ENCODE measurements around the gene PTTG2. TPM values are rescaled to one million over a fixed set of nuclear protein-coding genes. Genes with fewer than 3 reads are reported as not detected.

The PTTG2 gene
- total RNA-seq, 2 experiments from 2014 or later, result not detected

- TF ChIP-seq CTCF (IDR thresholded peaks at IDR 0.05), result no peak
- ATAC-seq, result no peak
- Mint-ChIP-seq H3K36me3 (ENCODE audit: low read depth) (no peaks in the 10 kb centered on the region), H3K9me3 (no peaks in the 10 kb centered on the region), H3K4me1 (ENCODE audit: low read depth) (peaks cover 24% of the 10 kb centered on the region), H3K4me3 (no peak overlapping the region), H3K27ac (no peak overlapping the region), H3K27me3 (no peaks in the 10 kb centered on the region)
- intact Hi-C loops (cut with micrococcal nuclease), result no loop called here
- POLR2A ChIA-PET, result no interaction called here
- CTCF ChIA-PET, result no interaction called here
- no peak for DNase-seq
Observed at GRCh38 chr4:37964734-37965457, 4.7 kb downstream of the PTTG2 start.

- Mint-ChIP-seq H3K4me3 (no peak overlapping the region), H3K27me3 (no peaks in the 10 kb centered on the region), H3K27ac (no peak overlapping the region), H3K4me1 (ENCODE audit: low read depth) (peaks cover 28% of the 10 kb centered on the region), H3K9me3 (peaks cover under 1% of the 10 kb centered on the region), H3K36me3 (ENCODE audit: low read depth) (no peaks in the 10 kb centered on the region)
- no peak for TF ChIP-seq CTCF (IDR thresholded peaks at IDR 0.05)
- intact Hi-C loops (cut with micrococcal nuclease), result no loop called here
- ChIA-PET CTCF (interaction anchor here (1.0 to 1.7 kb wide), 2 partner anchors 10 to 12 kb away, joined by 3 to 5 read pairs; no protein-coding TSS in a partner anchor), POLR2A (interaction anchor here (0.8 kb wide), 1 partner anchor 139 kb away, joined by 3 read pairs; the partner anchor contains the start of gene PGM2)
- ATAC-seq (no peak), DNase-seq (no peak)
Observed at GRCh38 chr4:37966044-37966443, 5.8 kb downstream of the PTTG2 start.

- Mint-ChIP-seq H3K27me3 (no peaks in the 10 kb centered on the region), H3K4me1 (ENCODE audit: low read depth) (peaks cover 28% of the 10 kb centered on the region), H3K36me3 (ENCODE audit: low read depth) (no peaks in the 10 kb centered on the region), H3K9me3 (peaks cover 2% of the 10 kb centered on the region), H3K4me3 (no peak overlapping the region), H3K27ac (no peak overlapping the region)
- TF ChIP-seq CTCF (IDR thresholded peaks at IDR 0.05), result no peak
- ChIA-PET CTCF (interaction anchor here (0.7 to 1.4 kb wide), 2 partner anchors 9 to 13 kb away, joined by 3 to 4 read pairs; no protein-coding TSS in a partner anchor), POLR2A (interaction anchor here (1.5 kb wide), 1 partner anchor 65 kb away, joined by 3 read pairs; no protein-coding TSS in a partner anchor)
- intact Hi-C loops (cut with micrococcal nuclease), result no loop called here
- DNase-seq (no peak), ATAC-seq (no peak)
Observed at GRCh38 chr4:37967736-37968135, 7.5 kb downstream of the PTTG2 start.

DNA sequence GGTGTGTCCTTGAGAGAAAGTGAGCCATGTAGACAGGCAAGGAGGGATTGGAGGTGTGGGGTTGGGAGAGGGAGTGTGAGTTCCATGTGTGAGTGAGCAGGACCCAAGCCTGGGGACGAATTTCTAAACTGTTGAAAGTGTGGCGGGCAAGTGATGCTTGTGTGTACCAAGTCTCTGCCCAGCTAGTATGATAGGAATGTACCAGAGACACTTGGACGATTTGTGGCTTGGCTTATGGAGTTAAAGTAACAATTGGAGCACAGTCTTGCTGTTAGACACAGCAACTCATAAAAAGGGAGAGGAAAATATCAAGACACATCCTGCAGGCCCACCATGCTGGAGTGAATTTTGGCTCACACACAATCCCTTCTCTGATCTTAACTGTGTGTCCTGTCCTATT is 8.5 kb downstream of the PTTG2 start:
- no peaks in the 10 kb centered on the region for H3K36me3 Mint-ChIP-seq (ENCODE audit: low read depth)
- H3K27me3 Mint-ChIP-seq, result no peaks in the 10 kb centered on the region
- POLR2A ChIA-PET, result interaction anchor here (1.0 kb wide), 1 partner anchor 76 kb away, joined by 4 read pairs; no protein-coding TSS in a partner anchor
- CTCF ChIA-PET, result no interaction called here
- DNase-seq, result no peak
- TF ChIP-seq CTCF (IDR thresholded peaks at IDR 0.05), result no peak
- H3K4me1 Mint-ChIP-seq (ENCODE audit: low read depth), result peaks cover 34% of the 10 kb centered on the region
- H3K9me3 Mint-ChIP-seq, result peaks cover 2% of the 10 kb centered on the region
- H3K4me3 Mint-ChIP-seq, result no peak overlapping the region
- ATAC-seq, result no peak
- no peak overlapping the region for H3K27ac Mint-ChIP-seq
- intact Hi-C loops (cut with micrococcal nuclease), result no loop called here

DNA sequence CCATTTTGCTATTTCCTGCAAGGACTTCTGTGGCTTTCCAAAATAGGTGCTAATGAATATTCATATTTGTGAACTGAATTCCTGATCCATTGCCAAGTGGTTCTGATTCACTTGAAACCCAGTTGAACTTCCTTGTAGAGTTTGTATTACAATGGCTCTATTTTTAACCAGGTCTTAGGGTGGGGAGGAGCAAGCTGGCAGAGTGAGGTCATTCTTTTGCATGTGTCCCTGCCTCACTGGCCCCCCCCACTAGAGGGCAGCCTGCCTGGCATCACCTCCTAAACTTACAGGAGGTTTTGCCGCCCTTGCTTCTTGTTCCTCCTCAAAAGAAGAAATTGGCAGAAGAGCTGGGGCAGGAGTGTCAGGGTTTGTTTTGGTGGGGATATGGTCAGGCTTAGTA is 10.5 kb downstream of the PTTG2 start:
- intact Hi-C loops (cut with micrococcal nuclease), result loop anchor here (2.0 to 10.0 kb wide), 2 partner anchors 78 to 146 kb away; partner anchors contain the start of gene PGM2
- ChIA-PET CTCF (interaction anchor here (0.7 to 3.2 kb wide), 16 partner anchors 8 to 174 kb away, joined by 3 to 15 read pairs (median 3); no protein-coding TSS in a partner anchor), POLR2A (no interaction called here)
- peak; percentile 49 for TF ChIP-seq CTCF (IDR thresholded peaks at IDR 0.05)
- ATAC-seq, result peak; percentile 90
- Mint-ChIP-seq H3K27ac (no peak overlapping the region), H3K4me1 (ENCODE audit: low read depth) (peaks cover 20% of the 10 kb centered on the region), H3K27me3 (no peaks in the 10 kb centered on the region), H3K36me3 (ENCODE audit: low read depth) (no peaks in the 10 kb centered on the region), H3K9me3 (peaks cover 2% of the 10 kb centered on the region), H3K4me3 (no peak overlapping the region)
- peak; percentile 80 for DNase-seq

Measured in activated CD8-positive, alpha-beta T cell treated with anti-CD3 and anti-CD28 coated beads for 36 hours (primary cell).